Panc1 (cell line): ENCODE data around the gene FAM81A. TPM values are rescaled to one million over a fixed set of nuclear protein-coding genes. Genes with fewer than 3 reads are reported as not detected.

Experiments
- ATAC-seq: fragments of 200-7000 bp; cut with Tn5 transposase; 2 replicates; pipeline ENCODE4 v1.9.1; 2020; ENCODE audit warnings: mild to moderate bottlenecking, moderate library complexity
- BruUV-seq: library from RNA; stranded (reverse); fragments of 400-500 nt; replicated peaks from 2 replicates; lab custom pipeline; 2021; lab: Mats Ljungman, UMichigan
- CTCF ChIA-PET: fragments of 300-600 bp; sonication (Branson Sonifier 250); formaldehyde crosslinking; loops from one replicate; lab custom pipeline; 2022; ENCODE audit warnings: antibody characterized with exemption; lab: Charles Lee
- POLR2A ChIA-PET: fragments of 300-600 bp; sonication (Branson Sonifier 250); formaldehyde crosslinking; loops from one replicate; lab custom pipeline; 2022; ENCODE audit warnings: antibody characterized with exemption; lab: Charles Lee
- DNase-seq: peaks from one replicate; pipeline ENCODE4 v3.0.0-alpha.2; 2010; ENCODE audit warnings: low read depth, low spot score
- H3K27ac ChIP-seq: 2 replicates; pipeline ENCODE4 v1.5.1; 2011; ENCODE audit warnings: mild to moderate bottlenecking, low read length, inconsistent platforms
- H3K27me3 ChIP-seq: fragments of 200-500 bp; sonication (Bioruptor generic); 2 replicates; pipeline ENCODE4 v1.6.0; 2014; ENCODE audit warnings: low read length, inconsistent platforms; ENCODE audit not compliant: control insufficient read depth, insufficient read depth
- H3K36me3 ChIP-seq: fragments of 200-500 bp; sonication (Bioruptor generic); 2 replicates; pipeline ENCODE4 v1.5.1; 2014; ENCODE audit warnings: inconsistent platforms, mild to moderate bottlenecking, low read length, moderate library complexity; ENCODE audit not compliant: control insufficient read depth, insufficient read depth
- H3K4me1 ChIP-seq: 2 replicates; pipeline ENCODE4 v1.5.1; 2011; ENCODE audit warnings: inconsistent platforms, mild to moderate bottlenecking, low read length, moderate library complexity; ENCODE audit not compliant: control insufficient read depth, insufficient read depth
- H3K4me3 ChIP-seq, 2 experiments: 2 replicates each; pipeline ENCODE4 v1.5.1; 2011 to 2012; ENCODE audit warnings: low read depth in 2 of 2, low read length in 2 of 2, mild to moderate bottlenecking in 2 of 2, inconsistent platforms in 1 of 2, moderate library complexity in 1 of 2
- H3K9me3 ChIP-seq: fragments of 200-500 bp; sonication (Bioruptor generic); 2 replicates; pipeline ENCODE4 v1.5.1; 2014; ENCODE audit warnings: low read depth, mild to moderate bottlenecking, inconsistent platforms, low read length, moderate library complexity; ENCODE audit not compliant: control insufficient read depth, insufficient read depth
- POLR2AphosphoS5 ChIP-seq: IDR thresholded peaks from 2 replicates; pipeline ENCODE4 v1.6.1; 2012; ENCODE audit warnings: mild to moderate bottlenecking, low read depth, low read length, moderate library complexity
- SIN3A ChIP-seq: IDR thresholded peaks from 2 replicates; pipeline ENCODE4 v1.6.1; 2012; ENCODE audit warnings: low read depth, mild to moderate bottlenecking, low read length, moderate library complexity, borderline replicate concordance; ENCODE audit not compliant: insufficient read depth
- TCF7L2 ChIP-seq: IDR thresholded peaks from 2 replicates; pipeline ENCODE4 v1.6.1; 2011; ENCODE audit warnings: mild to moderate bottlenecking, low read depth, low read length, inconsistent platforms
- in situ Hi-C: cut with HindIII; loops from 2 replicates; pipeline ENCODE4 v1.10.0; 2016; ENCODE audit warnings: low sequenced_read_pairs, low pct_unique_long_range_greater_than_20kb
- intact Hi-C: fragments of 100-400 bp; cut with micrococcal nuclease; formaldehyde crosslinking; loops from one replicate; pipeline ENCODE4 v1.10.0; 2022; ENCODE audit not compliant: unreplicated experiment
- total RNA-seq: library from RNA; stranded (reverse); gene quantifications from one replicate; pipeline ENCODE4 v1.2.1, GENCODE V29; 2021; ENCODE audit not compliant: unreplicated experiment
- TF ChIP-seq, protein P1 (sequence below): fragments of 450-650 bp; IDR thresholded peaks from 2 replicates; pipeline ENCODE4 v1.5.1; 2017; ENCODE audit warnings: mild to moderate bottlenecking
- TF ChIP-seq, protein P2 (sequence below), 2 experiments: IDR thresholded peaks; 2 replicates each; pipeline ENCODE4 v1.6.1; 2011 to 2012; ENCODE audit warnings: low read depth in 2 of 2, control low read depth in 1 of 2, low read length in 1 of 2, mild to moderate bottlenecking in 1 of 2, moderate library complexity in 1 of 2; ENCODE audit not compliant: insufficient read depth in 1 of 2

Gene FAM81A
- total RNA-seq, 1 experiment from 2014 or later, result 7.3 TPM

DNA sequence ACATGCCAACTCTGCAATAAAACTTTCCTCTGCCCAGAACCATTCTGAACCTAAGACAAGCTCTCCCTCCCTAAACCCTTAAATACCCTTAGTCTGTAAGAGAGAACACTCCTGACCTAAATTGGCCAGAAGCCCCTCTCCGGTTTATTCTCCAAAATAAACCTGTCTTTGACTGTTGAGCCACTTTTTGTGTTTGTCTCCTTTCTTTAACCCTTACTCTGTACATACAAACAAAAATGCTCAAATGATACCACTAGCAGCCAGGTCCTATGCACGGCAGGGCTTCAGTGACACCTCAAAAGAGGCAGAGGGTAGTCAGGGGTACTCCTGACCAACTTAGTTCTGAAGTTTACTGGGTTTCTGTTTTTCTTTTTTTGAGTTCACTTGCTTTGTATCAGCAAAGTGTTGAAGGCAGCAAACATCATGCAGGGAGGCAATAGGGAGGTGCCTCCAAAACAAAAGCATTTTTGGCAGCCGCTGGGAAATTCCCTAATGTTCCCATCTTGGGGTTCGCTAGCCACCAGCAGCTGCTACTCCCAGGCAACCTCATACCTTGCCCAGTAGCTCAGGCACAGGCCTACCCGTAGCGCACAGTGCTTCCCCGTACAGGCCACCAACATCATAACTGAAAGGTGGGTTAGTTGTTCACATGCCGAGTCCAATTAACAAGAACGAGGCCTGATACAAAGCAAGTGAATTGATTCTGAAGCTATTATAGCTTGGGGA lies 110.7 kb downstream of the FAM81A start:
- in situ Hi-C loops (no loop called here), intact Hi-C loops (no loop called here)
- ATAC-seq (no peak), DNase-seq (no peak)
- Histone ChIP-seq H3K4me1 (no peaks in the 10 kb centered on the region), H3K9me3 (no peaks in the 10 kb centered on the region), H3K36me3 (no peaks in the 10 kb centered on the region), H3K27me3 (no peaks in the 10 kb centered on the region), H3K4me3 (no peak overlapping the region), H3K27ac (no peak overlapping the region)
- ChIA-PET POLR2A (no interaction called here), CTCF (no interaction called here)
- BruUV-seq, result no TSS peak
- TF ChIP-seq TCF7L2 (no peak), SIN3A (no peak), POLR2AphosphoS5 (no peak)
- TF ChIP-seq, protein P1, sequence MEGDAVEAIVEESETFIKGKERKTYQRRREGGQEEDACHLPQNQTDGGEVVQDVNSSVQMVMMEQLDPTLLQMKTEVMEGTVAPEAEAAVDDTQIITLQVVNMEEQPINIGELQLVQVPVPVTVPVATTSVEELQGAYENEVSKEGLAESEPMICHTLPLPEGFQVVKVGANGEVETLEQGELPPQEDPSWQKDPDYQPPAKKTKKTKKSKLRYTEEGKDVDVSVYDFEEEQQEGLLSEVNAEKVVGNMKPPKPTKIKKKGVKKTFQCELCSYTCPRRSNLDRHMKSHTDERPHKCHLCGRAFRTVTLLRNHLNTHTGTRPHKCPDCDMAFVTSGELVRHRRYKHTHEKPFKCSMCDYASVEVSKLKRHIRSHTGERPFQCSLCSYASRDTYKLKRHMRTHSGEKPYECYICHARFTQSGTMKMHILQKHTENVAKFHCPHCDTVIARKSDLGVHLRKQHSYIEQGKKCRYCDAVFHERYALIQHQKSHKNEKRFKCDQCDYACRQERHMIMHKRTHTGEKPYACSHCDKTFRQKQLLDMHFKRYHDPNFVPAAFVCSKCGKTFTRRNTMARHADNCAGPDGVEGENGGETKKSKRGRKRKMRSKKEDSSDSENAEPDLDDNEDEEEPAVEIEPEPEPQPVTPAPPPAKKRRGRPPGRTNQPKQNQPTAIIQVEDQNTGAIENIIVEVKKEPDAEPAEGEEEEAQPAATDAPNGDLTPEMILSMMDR, result no peak
- TF ChIP-seq, protein P2, sequence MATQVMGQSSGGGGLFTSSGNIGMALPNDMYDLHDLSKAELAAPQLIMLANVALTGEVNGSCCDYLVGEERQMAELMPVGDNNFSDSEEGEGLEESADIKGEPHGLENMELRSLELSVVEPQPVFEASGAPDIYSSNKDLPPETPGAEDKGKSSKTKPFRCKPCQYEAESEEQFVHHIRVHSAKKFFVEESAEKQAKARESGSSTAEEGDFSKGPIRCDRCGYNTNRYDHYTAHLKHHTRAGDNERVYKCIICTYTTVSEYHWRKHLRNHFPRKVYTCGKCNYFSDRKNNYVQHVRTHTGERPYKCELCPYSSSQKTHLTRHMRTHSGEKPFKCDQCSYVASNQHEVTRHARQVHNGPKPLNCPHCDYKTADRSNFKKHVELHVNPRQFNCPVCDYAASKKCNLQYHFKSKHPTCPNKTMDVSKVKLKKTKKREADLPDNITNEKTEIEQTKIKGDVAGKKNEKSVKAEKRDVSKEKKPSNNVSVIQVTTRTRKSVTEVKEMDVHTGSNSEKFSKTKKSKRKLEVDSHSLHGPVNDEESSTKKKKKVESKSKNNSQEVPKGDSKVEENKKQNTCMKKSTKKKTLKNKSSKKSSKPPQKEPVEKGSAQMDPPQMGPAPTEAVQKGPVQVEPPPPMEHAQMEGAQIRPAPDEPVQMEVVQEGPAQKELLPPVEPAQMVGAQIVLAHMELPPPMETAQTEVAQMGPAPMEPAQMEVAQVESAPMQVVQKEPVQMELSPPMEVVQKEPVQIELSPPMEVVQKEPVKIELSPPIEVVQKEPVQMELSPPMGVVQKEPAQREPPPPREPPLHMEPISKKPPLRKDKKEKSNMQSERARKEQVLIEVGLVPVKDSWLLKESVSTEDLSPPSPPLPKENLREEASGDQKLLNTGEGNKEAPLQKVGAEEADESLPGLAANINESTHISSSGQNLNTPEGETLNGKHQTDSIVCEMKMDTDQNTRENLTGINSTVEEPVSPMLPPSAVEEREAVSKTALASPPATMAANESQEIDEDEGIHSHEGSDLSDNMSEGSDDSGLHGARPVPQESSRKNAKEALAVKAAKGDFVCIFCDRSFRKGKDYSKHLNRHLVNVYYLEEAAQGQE (IDR thresholded peaks at IDR 0.05; ENCODE audit: insufficient read depth in 1 of 2, low read depth in 2 of 2, low read length in 1 of 2), result no peak

DNA sequence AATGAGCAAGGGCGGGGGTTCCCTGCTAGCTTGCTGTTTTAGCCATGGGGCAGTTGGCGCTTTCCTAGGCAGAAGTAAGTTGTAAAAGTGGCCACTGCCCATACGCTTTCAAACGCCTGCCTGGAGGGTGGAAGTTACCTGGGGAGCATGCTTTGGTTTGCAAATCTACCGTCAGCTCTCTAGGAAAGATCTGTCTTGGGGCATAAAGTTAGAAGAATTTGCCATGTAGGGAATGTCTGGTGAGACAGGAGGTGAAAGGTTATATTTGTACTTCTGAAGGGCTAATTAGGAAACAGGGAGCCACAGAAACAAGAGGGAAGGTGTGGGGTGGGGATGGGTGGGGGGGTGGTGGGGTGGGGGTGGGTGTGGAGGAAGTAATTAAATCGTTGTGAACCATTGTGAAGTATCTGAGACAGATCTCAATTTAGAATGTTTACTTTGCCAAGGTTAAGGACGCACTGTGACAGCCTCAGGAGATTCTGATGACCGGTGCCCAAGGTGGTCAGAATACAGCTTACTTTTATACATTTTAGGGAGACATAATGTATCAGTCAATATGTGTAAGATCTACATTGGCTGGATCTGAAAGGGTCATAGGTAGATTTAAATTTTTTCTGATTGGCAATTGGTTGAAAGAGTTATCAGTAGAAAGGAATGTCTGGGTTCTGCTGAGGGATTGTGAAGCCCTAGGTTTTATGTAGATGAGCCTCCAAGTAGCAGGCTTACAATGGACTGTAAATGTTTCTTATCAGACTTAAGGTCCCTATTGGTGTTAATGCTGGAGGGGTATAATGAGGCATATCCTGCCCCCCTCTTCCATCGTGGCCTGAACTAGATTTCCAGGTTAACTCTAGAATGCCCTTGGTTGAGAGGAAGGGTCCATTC lies 111.6 kb downstream of the FAM81A start:
- no TSS peak for BruUV-seq
- no peak overlapping the region for H3K4me3 ChIP-seq
- no peaks in the 10 kb centered on the region for H3K36me3 ChIP-seq
- no peaks in the 10 kb centered on the region for H3K4me1 ChIP-seq
- H3K27ac ChIP-seq, result no peak overlapping the region
- DNase-seq (no peak), ATAC-seq (no peak)
- no peaks in the 10 kb centered on the region for H3K27me3 ChIP-seq
- ChIA-PET POLR2A (interaction anchor here (0.6 kb wide), 1 partner anchor 165 kb away, joined by 3 read pairs; no protein-coding TSS in a partner anchor), CTCF (no interaction called here)
- TF ChIP-seq SIN3A (no peak), POLR2AphosphoS5 (no peak), TCF7L2 (no peak)
- TF ChIP-seq, protein P1, result no peak
- TF ChIP-seq, protein P2 (IDR thresholded peaks at IDR 0.05; ENCODE audit: insufficient read depth in 1 of 2, low read depth in 2 of 2, low read length in 1 of 2), result no peak
- in situ Hi-C loops (no loop called here), intact Hi-C loops (no loop called here)
- H3K9me3 ChIP-seq, result no peaks in the 10 kb centered on the region
